BE2C (cell line): ENCODE results near the gene LMF2.

Experiments used
- DNase-seq: peaks from one replicate; pipeline ENCODE4 v3.0.0-alpha.2; 2020
- H3K27me3 ChIP-seq: fragments of 250-450 bp; sonication (Bioruptor Pico); 2 replicates; pipeline ENCODE4 v1.5.1; 2020; ENCODE audit warnings: mild to moderate bottlenecking
- H3K36me3 ChIP-seq: fragments of 250-450 bp; sonication (Bioruptor Pico); 2 replicates; pipeline ENCODE4 v1.5.1; 2020; ENCODE audit warnings: mild to moderate bottlenecking
- H3K4me1 ChIP-seq: fragments of 250-450 bp; sonication (Bioruptor Pico); 2 replicates; pipeline ENCODE4 v1.5.1; 2020
- H3K4me3 ChIP-seq: 2 replicates; pipeline ENCODE4 v1.5.1; 2011; ENCODE audit warnings: low read depth, low read length
- H3K9me3 ChIP-seq: fragments of 250-450 bp; sonication (Bioruptor Pico); 2 replicates; pipeline ENCODE4 v1.5.1; 2020
- TF ChIP-seq, protein P1 (sequence below): IDR thresholded peaks from 2 replicates; pipeline ENCODE4 v1.5.1; 2012; ENCODE audit warnings: mild to moderate bottlenecking, low read depth, low read length

The LMF2 gene

DNA sequence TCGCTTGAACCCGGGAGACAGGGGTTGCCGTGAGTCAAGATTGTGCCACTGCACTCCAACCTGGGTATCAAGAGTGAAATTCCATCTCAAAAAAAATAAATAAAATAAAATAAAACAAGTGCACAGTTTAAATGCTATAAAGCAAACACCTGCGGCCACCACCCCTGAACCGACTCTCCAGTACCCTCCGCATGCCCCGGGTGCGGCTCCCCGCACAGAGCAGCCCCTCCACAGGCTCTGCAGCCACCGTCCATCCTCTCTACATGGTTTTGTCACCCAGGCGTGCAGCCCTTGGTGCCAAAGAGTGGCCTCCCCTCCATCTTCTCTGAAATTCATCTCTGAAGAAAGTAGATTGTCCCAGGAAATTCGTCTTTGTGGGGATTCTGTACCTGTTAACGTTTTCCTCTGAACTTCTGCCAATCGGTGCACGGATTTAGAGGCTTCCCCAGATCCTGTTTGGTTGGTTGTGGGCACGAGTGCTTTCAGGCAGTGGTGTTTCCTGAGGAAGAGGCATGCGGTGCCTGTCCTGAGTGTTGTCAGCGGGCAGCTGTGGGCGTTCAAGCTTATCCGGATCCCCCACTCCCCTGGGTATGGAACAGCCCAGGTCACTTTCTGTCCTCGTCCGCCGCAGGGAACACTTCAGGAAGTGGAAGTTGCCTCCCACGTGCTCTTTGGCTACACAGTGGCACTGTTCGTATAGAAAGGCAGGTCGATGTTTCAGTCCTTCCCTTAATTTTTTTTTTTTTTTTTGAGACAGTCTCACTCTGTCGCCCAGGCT, 16.8 kb downstream of the LMF2 start:
- Histone ChIP-seq H3K36me3 (no peaks in the 10 kb centered on the region), H3K9me3 (no peaks in the 10 kb centered on the region), H3K4me3 (no peak overlapping the region), H3K4me1 (no peaks in the 10 kb centered on the region; the same call in 1 of the 2 replicates), H3K27me3 (no peaks in the 10 kb centered on the region)
- TF ChIP-seq, protein P1, sequence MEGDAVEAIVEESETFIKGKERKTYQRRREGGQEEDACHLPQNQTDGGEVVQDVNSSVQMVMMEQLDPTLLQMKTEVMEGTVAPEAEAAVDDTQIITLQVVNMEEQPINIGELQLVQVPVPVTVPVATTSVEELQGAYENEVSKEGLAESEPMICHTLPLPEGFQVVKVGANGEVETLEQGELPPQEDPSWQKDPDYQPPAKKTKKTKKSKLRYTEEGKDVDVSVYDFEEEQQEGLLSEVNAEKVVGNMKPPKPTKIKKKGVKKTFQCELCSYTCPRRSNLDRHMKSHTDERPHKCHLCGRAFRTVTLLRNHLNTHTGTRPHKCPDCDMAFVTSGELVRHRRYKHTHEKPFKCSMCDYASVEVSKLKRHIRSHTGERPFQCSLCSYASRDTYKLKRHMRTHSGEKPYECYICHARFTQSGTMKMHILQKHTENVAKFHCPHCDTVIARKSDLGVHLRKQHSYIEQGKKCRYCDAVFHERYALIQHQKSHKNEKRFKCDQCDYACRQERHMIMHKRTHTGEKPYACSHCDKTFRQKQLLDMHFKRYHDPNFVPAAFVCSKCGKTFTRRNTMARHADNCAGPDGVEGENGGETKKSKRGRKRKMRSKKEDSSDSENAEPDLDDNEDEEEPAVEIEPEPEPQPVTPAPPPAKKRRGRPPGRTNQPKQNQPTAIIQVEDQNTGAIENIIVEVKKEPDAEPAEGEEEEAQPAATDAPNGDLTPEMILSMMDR = no peak
- peak; percentile 42 for DNase-seq

DNA sequence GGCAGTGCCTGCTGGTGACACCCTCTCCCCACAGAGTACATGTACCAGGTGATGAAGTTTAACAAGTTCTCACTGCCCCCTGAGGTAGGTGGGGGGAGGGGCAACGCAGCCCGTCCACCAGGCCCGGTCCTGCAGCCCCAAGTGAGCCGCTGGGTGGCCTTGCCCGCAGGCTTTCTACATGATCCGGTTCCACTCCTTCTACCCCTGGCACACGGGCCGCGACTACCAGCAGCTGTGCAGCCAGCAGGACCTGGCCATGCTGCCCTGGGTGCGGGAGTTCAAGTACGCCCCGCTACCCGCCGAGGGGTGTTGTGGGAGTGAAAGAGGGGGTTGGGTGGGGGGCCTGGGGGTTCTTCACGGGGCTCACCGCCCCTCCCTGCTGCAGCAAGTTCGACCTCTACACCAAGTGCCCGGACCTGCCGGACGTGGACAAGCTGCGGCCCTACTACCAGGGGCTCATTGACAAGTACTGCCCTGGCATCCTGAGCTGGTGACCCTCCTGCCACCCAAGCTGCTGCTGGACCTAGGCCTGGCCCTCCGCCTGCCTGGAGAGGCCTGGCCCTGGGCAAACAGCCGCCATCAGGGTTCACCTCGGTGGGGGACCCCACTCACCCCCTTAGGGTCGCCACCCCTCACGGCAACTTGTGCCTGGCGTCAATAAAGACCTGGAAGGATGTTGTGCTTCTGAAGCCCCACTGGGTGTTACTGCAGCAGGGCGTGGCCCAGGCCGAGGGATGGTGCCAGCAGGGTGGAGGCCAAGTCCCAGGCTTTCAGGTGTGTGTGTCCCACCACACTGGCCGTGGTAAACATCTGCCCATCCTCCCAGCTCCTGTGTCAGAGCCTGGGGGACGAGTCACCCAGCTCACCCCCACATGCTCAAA, 17.9 kb downstream of the LMF2 start:
- peak; percentile 20 for DNase-seq
- TF ChIP-seq, protein P1 = no peak
- peaks cover 4% of the 10 kb centered on the region for H3K4me1 ChIP-seq

DNA sequence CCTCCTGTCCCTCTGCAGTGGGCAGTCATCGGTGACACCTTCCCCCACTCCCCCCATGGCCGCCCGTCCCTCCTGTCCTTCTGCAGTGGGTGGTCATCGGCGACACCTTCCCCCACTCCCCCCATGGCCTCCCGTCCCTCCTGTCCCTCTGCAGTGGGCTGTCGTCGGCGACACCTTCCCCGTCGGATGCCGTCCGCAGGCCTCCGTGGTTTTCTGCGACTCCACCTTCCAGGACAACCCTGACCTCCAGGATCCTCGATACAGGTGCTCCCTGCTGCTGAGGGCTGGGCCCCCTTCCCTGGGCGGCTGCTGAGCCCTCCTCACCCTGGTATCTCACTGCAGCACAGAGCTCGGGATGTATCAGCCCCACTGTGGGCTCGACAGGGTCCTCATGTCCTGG, 18.6 kb downstream of the LMF2 start:
- DNase-seq = no peak
- TF ChIP-seq, protein P1 = no peak
- H3K4me1 ChIP-seq = peaks cover 4% of the 10 kb centered on the region
- H3K9me3 ChIP-seq = no peaks in the 10 kb centered on the region
- no peaks in the 10 kb centered on the region for H3K36me3 ChIP-seq
- H3K27me3 ChIP-seq = no peaks in the 10 kb centered on the region
- H3K4me3 ChIP-seq = no peak overlapping the region

More for the DNA sequence above, 17.9 kb downstream of the LMF2 start:
- H3K36me3 ChIP-seq = no peaks in the 10 kb centered on the region
- H3K27me3 ChIP-seq = no peaks in the 10 kb centered on the region
- H3K4me3 ChIP-seq = no peak overlapping the region
- H3K9me3 ChIP-seq = no peaks in the 10 kb centered on the region

DNA sequence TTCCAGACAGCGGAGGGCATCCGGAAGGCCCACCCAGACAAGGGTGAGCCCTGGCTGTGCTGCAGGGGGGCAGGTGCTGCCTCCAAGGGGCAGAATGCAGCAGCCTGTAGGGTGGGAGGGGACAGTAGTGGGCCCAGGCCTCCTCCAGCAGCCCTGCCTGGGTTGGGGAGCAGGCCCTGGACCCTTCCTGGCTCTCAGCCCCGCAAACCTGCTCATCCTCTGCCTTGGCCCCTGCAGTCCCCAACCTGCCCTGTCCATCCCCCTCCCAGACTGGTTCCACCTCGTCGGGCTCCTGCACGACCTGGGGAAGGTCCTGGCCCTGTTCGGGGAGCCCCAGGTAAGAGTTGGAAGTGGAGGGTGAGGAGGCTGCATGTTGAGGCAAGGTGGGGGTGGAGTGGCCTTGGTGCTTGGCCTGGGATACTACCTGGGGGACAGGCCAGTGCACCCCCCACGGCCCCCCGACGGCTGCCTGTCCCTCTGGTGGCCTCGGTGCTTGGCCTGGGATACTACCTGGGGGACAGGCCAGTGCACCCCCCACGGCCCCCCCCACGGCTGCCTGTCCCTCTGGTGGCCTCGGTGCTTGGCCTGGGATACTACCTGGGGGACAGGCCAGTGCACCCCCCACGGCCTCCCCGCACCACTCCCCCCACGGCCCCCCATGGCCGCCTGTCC, 19.4 kb downstream of the LMF2 start:
- Histone ChIP-seq H3K27me3 (no peaks in the 10 kb centered on the region), H3K4me1 (peaks cover 4% of the 10 kb centered on the region), H3K4me3 (no peak overlapping the region), H3K36me3 (no peaks in the 10 kb centered on the region), H3K9me3 (no peaks in the 10 kb centered on the region)
- DNase-seq = no peak
- TF ChIP-seq, protein P1 = no peak

DNA sequence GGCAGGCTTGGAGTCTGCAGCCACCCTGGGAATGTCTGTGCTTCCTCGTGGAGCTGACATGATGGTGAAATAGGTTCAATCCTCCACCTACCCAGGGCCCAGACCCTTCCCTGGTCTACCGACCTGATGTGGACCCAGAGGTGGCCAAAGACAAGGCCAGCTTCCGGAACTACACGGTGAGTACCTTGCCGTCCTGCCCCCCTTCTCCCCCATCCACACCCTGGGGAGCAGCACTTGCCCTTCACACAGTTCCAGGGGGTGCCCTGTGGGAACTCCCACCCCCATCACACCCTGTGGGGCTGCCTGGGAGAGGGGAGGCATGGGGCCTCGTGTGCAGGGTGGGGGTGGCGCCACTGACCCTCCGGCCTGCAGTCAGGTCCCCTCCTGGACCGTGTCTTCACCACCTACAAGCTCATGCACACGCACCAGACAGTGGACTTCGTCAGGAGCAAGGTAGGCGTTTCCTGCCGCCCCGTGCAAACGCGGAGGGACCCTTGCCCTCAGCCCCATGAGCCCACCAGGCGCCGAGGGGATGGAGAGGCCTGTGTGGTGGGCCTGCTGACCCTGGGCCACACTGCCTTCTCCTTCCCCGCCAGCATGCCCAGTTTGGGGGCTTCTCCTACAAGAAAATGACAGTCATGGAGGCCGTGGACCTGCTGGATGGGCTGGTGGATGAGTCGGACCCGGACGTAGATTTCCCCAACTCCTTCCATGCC, 20.1 kb downstream of the LMF2 start:
- no peak overlapping the region for H3K4me3 ChIP-seq
- TF ChIP-seq, protein P1 = no peak

More for the DNA sequence above, 20.1 kb downstream of the LMF2 start:
- peak; percentile 6 for DNase-seq
- peaks cover 4% of the 10 kb centered on the region for H3K4me1 ChIP-seq
- no peaks in the 10 kb centered on the region for H3K27me3 ChIP-seq
- no peaks in the 10 kb centered on the region for H3K36me3 ChIP-seq
- H3K9me3 ChIP-seq = no peaks in the 10 kb centered on the region
